HG02981 (cell line): Measurements from ENCODE around the gene RASAL3.

Source experiments
- ATAC-seq: cut with Tn5 transposase; IDR thresholded peaks from one replicate; pipeline ENCODE4 v1.9.1; 2021; ENCODE audit warnings: mild to moderate bottlenecking, moderate library complexity; ENCODE audit not compliant: unreplicated experiment

The RASAL3 gene

GRCh38 chr19:15449620-15450527, 14.5 kb downstream of the RASAL3 start, which contains the start of gene WIZ:
TSS of gene WIZ (minus strand) at chr19:15449956. CDS start at chr19:15448307, 1,649 bp downstream.
- ATAC-seq: no peak

GRCh38 chr19:15448778-15449619, 15.3 kb downstream of the RASAL3 start:
- no peak for ATAC-seq

- no peak for ATAC-seq
These were observed 16.1 kb downstream of the RASAL3 start for GRCh38 chr19:15448044-15448777.

GRCh38 chr19:15447057-15447456, 17.3 kb downstream of the RASAL3 start:
- no peak for ATAC-seq

GRCh38 chr19:15445807-15446376, 18.5 kb downstream of the RASAL3 start:
- no peak for ATAC-seq

GRCh38 chr19:15445227-15445605, 19.1 kb downstream of the RASAL3 start:
- ATAC-seq: no peak

- no peak for ATAC-seq
These were observed 19.7 kb downstream of the RASAL3 start for GRCh38 chr19:15444505-15445226.

- no peak for ATAC-seq
These were observed 20.5 kb downstream of the RASAL3 start for GRCh38 chr19:15443838-15444237.

- ATAC-seq: no peak
These were observed 21.0 kb downstream of the RASAL3 start for GRCh38 chr19:15443325-15443724.

GRCh38 chr19:15442142-15442920, 22.0 kb downstream of the RASAL3 start:
- ATAC-seq: no peak

GRCh38 chr19:15441317-15441716, 23.0 kb downstream of the RASAL3 start:
- ATAC-seq: no peak

- no peak for ATAC-seq
These were observed 24.3 kb downstream of the RASAL3 start for GRCh38 chr19:15439821-15440641.

GRCh38 chr19:15439078-15439799, 25.1 kb downstream of the RASAL3 start:
- ATAC-seq: no peak

- no peak for ATAC-seq
These were observed 25.8 kb downstream of the RASAL3 start for GRCh38 chr19:15438577-15438976.

GRCh38 chr19:15438124-15438496, 26.2 kb downstream of the RASAL3 start:
- no peak for ATAC-seq

GRCh38 chr19:15437355-15438123, 26.8 kb downstream of the RASAL3 start:
- ATAC-seq: no peak

- no peak for ATAC-seq
These were observed 27.6 kb downstream of the RASAL3 start for GRCh38 chr19:15436826-15437110.
